Measurements from ENCODE around the gene RAB11B.
"Not testable (repeated sequence)": the region's sequence is repeated elsewhere in the genome, so short reads cannot be mapped to it uniquely, and the experiment has no call there.

The RAB11B gene

GRCh38 chr19:8399681-8400188, 9.6 kb downstream of the RAB11B start:
- Histone ChIP-seq H3K36me3 (peaks cover 64% of the 10 kb centered on the region), H3K4me3 (ENCODE audit: low read depth in 1 of 2, low read length in 1 of 2) (no peak overlapping the region), H3K27me3 (no peaks in the 10 kb centered on the region), H3K27ac (no peak overlapping the region), H3K9me3 (no peaks in the 10 kb centered on the region), H3K4me1 (ENCODE audit: control insufficient read depth in 1 of 2, insufficient read depth in 1 of 2, low read depth in 1 of 2, low read length in 1 of 2) (no peaks in the 10 kb centered on the region)
- no peak for TF ChIP-seq CTCF (IDR thresholded peaks at IDR 0.05)

GRCh38 chr19:8401981-8402411, 11.8 kb downstream of the RAB11B start:
- no peak for TF ChIP-seq CTCF (IDR thresholded peaks at IDR 0.05)
- Histone ChIP-seq H3K4me1 (ENCODE audit: control insufficient read depth in 1 of 2, insufficient read depth in 1 of 2, low read depth in 1 of 2, low read length in 1 of 2) (no peaks in the 10 kb centered on the region), H3K27ac (no peak overlapping the region), H3K4me3 (ENCODE audit: low read depth in 1 of 2, low read length in 1 of 2) (no peak overlapping the region), H3K27me3 (no peaks in the 10 kb centered on the region), H3K9me3 (no peaks in the 10 kb centered on the region), H3K36me3 (peaks cover 76% of the 10 kb centered on the region)

DNA sequence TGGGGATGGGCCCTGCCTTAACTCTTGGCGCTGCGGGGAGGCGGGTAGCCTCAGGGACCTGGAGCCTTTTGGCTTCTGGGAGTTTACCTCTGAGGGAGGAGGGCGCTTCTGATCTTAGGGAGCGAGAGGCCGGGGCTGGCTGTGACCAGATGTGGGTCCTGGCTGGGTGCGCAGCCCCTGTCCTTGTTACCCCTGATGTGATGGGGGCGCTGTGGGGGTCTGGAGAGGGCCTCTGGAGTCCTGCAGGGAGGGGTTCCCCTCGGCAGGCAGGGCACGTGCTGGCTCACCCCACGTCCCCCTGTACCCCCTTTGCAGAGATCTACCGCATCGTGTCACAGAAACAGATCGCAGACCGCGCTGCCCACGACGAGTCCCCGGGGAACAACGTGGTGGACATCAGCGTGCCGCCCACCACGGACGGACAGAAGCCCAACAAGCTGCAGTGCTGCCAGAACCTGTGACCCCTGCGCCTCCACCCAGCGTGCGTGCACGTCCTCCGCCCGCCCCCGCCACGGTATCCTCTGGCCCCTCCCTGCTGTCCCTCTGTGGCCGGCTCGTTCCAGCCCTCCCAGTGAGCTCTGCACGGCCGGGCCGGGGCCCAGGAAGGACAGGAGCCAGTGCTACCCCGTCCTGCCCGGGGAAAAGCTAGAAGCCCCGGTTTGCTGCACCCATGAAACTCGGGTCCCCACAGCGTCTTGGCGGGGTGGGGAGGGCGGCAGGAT, 13.1 kb downstream of the RAB11B start:
- Histone ChIP-seq H3K9me3 (no peaks in the 10 kb centered on the region), H3K27ac (no peak overlapping the region), H3K27me3 (no peaks in the 10 kb centered on the region), H3K36me3 (peaks cover 71% of the 10 kb centered on the region), H3K4me3 (ENCODE audit: low read depth in 1 of 2, low read length in 1 of 2) (no peak overlapping the region), H3K4me1 (ENCODE audit: control insufficient read depth in 1 of 2, insufficient read depth in 1 of 2, low read depth in 1 of 2, low read length in 1 of 2) (no peaks in the 10 kb centered on the region)
- TF ChIP-seq CTCF (IDR thresholded peaks at IDR 0.05): no peak

DNA sequence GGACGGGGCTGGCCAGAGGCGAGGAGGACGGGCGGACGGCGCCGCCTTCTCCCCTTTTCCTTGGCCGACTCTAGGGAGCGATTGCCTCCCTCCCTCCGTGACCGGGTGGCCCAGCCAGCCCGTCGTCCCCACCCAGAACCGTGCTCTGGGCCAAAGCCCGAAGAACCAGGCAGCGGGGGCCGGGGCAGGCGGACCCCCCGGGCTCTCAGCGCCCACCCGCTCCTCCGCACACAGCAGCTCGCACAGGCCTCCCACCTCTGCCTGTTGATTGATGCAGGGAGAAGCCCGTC, 13.6 kb downstream of the RAB11B start:
- Histone ChIP-seq H3K27me3 (no peaks in the 10 kb centered on the region), H3K27ac (no peak overlapping the region), H3K9me3 (no peaks in the 10 kb centered on the region), H3K36me3 (peaks cover 68% of the 10 kb centered on the region), H3K4me1 (ENCODE audit: control insufficient read depth in 1 of 2, insufficient read depth in 1 of 2, low read depth in 1 of 2, low read length in 1 of 2) (no peaks in the 10 kb centered on the region), H3K4me3 (ENCODE audit: low read depth in 1 of 2, low read length in 1 of 2) (no peak overlapping the region)
- TF ChIP-seq CTCF (IDR thresholded peaks at IDR 0.05): no peak

GRCh38 chr19:8404391-8405151, 14.4 kb downstream of the RAB11B start:
- TF ChIP-seq CTCF (IDR thresholded peaks at IDR 0.05): no peak
- no peak overlapping the region for H3K4me3 ChIP-seq (ENCODE audit: low read depth in 1 of 2, low read length in 1 of 2)
- H3K4me1 ChIP-seq (ENCODE audit: control insufficient read depth in 1 of 2, insufficient read depth in 1 of 2, low read depth in 1 of 2, low read length in 1 of 2): no peaks in the 10 kb centered on the region
- peaks cover 61% of the 10 kb centered on the region for H3K36me3 ChIP-seq
- no peaks in the 10 kb centered on the region for H3K27me3 ChIP-seq
- H3K27ac ChIP-seq: no peak overlapping the region
- no peaks in the 10 kb centered on the region for H3K9me3 ChIP-seq

- not testable (repeated sequence) for H3K4me3 ChIP-seq (ENCODE audit: low read depth in 1 of 2, low read length in 1 of 2); H3K9me3 ChIP-seq; H3K27ac ChIP-seq; H3K27me3 ChIP-seq; H3K36me3 ChIP-seq
- H3K4me1 ChIP-seq (ENCODE audit: control insufficient read depth in 1 of 2, insufficient read depth in 1 of 2, low read depth in 1 of 2, low read length in 1 of 2): peaks cover 12 to 14% of the 10 kb centered on the region in 2 experiments
Measured at GRCh38 chr19:8410718-8411117, 20.6 kb downstream of the RAB11B start.
